Fibroblast of lung (primary cell): ENCODE measurements around the gene DIO3.

Experiments used
- CTCF ChIP-seq, 2 donors: IDR thresholded peaks in 1 of 2; conservative IDR thresholded peaks in 1 of 2; 1 replicate in 1 of 2; 2 replicates in 1 of 2; pipeline ENCODE4 v1.5.1; 2011 to 2012; ENCODE audit warnings: low read length in 2 of 2, control low read depth in 1 of 2, inconsistent platforms in 1 of 2, low read depth in 1 of 2, mild to moderate bottlenecking in 1 of 2
- EZH2 ChIP-seq: IDR thresholded peaks from 2 replicates; pipeline ENCODE4 v1.5.1; 2012; ENCODE audit warnings: low read length, control low read depth, mild to moderate bottlenecking; ENCODE audit errors: missing control alignments

GRCh38 chr14:101590062-101590461 is 28.8 kb downstream of the DIO3 start:
- TF ChIP-seq CTCF (conservative IDR thresholded peaks at IDR 0.05 in 1 of 2, IDR thresholded peaks at IDR 0.05 in 1 of 2; ENCODE audit: low read depth in 1 of 2, low read length in 2 of 2) (no peak), EZH2 (no peak)
